Fibroblast of lung (primary cell): ENCODE data around the gene ATP6V0C. TPM values are rescaled to one million over a fixed set of nuclear protein-coding genes. Genes with fewer than 3 reads are reported as not detected.
A peak's percentile ranks its signal among the peaks of the same experiment; 100 is the strongest.
"Not testable (repeated sequence)": the region's sequence is repeated elsewhere in the genome, so short reads cannot be mapped to it uniquely, and the experiment has no call there.

ENCODE experiments used
- DNase-seq, 2 donors: peaks; one replicate each; pipeline versions ENCODE4 v3.0.0 to v3.0.0-alpha.2; 2010; ENCODE audit warnings: low read depth in 2 of 2
- H2AFZ ChIP-seq: 2 replicates; pipeline ENCODE4 v1.5.1; 2012; ENCODE audit warnings: low read length, control low read depth, inconsistent platforms
- H3K27ac ChIP-seq: 2 replicates; pipeline ENCODE4 v1.5.1; 2011; ENCODE audit warnings: low read length, control low read depth; ENCODE audit not compliant: insufficient read depth
- H3K27me3 ChIP-seq: 2 replicates; pipeline ENCODE4 v1.5.1; 2011; ENCODE audit warnings: mild to moderate bottlenecking, low read length; ENCODE audit not compliant: control insufficient read depth, insufficient read depth
- H3K36me3 ChIP-seq: 2 replicates; pipeline ENCODE4 v1.5.1; 2011; ENCODE audit warnings: low read length; ENCODE audit not compliant: control insufficient read depth, insufficient read depth
- H3K4me1 ChIP-seq: 2 replicates; pipeline ENCODE4 v1.5.1; 2011; ENCODE audit warnings: low read length; ENCODE audit not compliant: control insufficient read depth, insufficient read depth; ENCODE audit errors: extremely low read depth
- H3K4me2 ChIP-seq: 2 replicates; pipeline ENCODE4 v1.5.1; 2011; ENCODE audit warnings: low read length, control low read depth; ENCODE audit not compliant: insufficient read depth; ENCODE audit errors: extremely low read depth
- H3K4me3 ChIP-seq, 4 experiments: fragments of 200-600 bp in 1 of 4; sonication (generic) in 1 of 4; replicated peaks in 1 of 4; 2 replicates each; pipeline ENCODE4 v1.5.1; 2011 to 2016; ENCODE audit warnings: low read length in 4 of 4, low read depth in 3 of 4, mild to moderate bottlenecking in 3 of 4, control low read depth in 2 of 4, inconsistent platforms in 1 of 4, mixed read lengths in 1 of 4; ENCODE audit not compliant: insufficient read depth in 1 of 4; ENCODE audit errors: control extremely low read depth in 1 of 4
- H3K79me2 ChIP-seq: 2 replicates; pipeline ENCODE4 v1.5.1; 2012; ENCODE audit warnings: mild to moderate bottlenecking, low read length, inconsistent platforms; ENCODE audit not compliant: control insufficient read depth, insufficient read depth
- H3K9ac ChIP-seq: 2 replicates; pipeline ENCODE4 v1.5.1; 2011; ENCODE audit warnings: mild to moderate bottlenecking, low read length, control low read depth; ENCODE audit not compliant: insufficient read depth
- H3K9me3 ChIP-seq: 2 replicates; pipeline ENCODE4 v1.5.1; 2012; ENCODE audit warnings: low read depth, low read length; ENCODE audit not compliant: control insufficient read depth, insufficient read depth
- H4K20me1 ChIP-seq: 2 replicates; pipeline ENCODE4 v1.5.1; 2011; ENCODE audit warnings: low read length; ENCODE audit not compliant: control insufficient read depth, insufficient read depth; ENCODE audit errors: extremely low read depth
- CTCF ChIP-seq, 2 donors: IDR thresholded peaks in 1 of 2; conservative IDR thresholded peaks in 1 of 2; 1 replicate in 1 of 2; 2 replicates in 1 of 2; pipeline ENCODE4 v1.5.1; 2011 to 2012; ENCODE audit warnings: low read length in 2 of 2, control low read depth in 1 of 2, inconsistent platforms in 1 of 2, low read depth in 1 of 2, mild to moderate bottlenecking in 1 of 2
- EZH2 ChIP-seq: IDR thresholded peaks from 2 replicates; pipeline ENCODE4 v1.5.1; 2012; ENCODE audit warnings: low read length, control low read depth, mild to moderate bottlenecking; ENCODE audit errors: missing control alignments
- polyA plus RNA-seq, 2 donors: library from polyadenylated mRNA; depleted of rRNA in 1 of 2; stranded (reverse) in 1 of 2; unstranded in 1 of 2; fragments of >200 nt; gene quantifications; 2 replicates each; pipeline ENCODE4 v1.2.1, GENCODE V29; 2011 to 2012; ENCODE audit warnings: missing spikeins in 1 of 2
- total RNA-seq: library from RNA; depleted of rRNA; stranded (reverse); fragments of >200 nt; gene quantifications from 2 replicates; pipeline ENCODE4 v1.2.1, GENCODE V29; 2014

The ATP6V0C gene
- total and polyA plus RNA-seq, 2 donors (not counting 1 experiment from before 2014, with no cell fraction given): 11.2 to 43.0 TPM

- peak within 1 kb of the TSS; percentile 86 for H3K27ac ChIP-seq
- H4K20me1 ChIP-seq: no peaks in the 10 kb centered on the region
- H3K4me1 ChIP-seq: peaks cover 27% of the 10 kb centered on the region
- H3K79me2 ChIP-seq: peaks cover 33% of the 10 kb centered on the region
- H3K36me3 ChIP-seq: no peaks in the 10 kb centered on the region
- DNase-seq: peak; percentile 93
- H3K27me3 ChIP-seq: no peaks in the 10 kb centered on the region
- peak within 1 kb of the TSS; percentile 76 for H2AFZ ChIP-seq
- peak within 1 kb of the TSS; percentile 68 to 72 (median 70) for H3K4me3 ChIP-seq
- TF ChIP-seq CTCF (conservative IDR thresholded peaks at IDR 0.05 in 1 of 2, IDR thresholded peaks at IDR 0.05 in 1 of 2; ENCODE audit: low read depth in 1 of 2, low read length in 2 of 2) (no peak), EZH2 (no peak)
- peak within 1 kb of the TSS; percentile 81 for H3K9ac ChIP-seq
- H3K4me2 ChIP-seq: peak within 1 kb of the TSS; percentile 82
- no peaks in the 10 kb centered on the region for H3K9me3 ChIP-seq
Measured at GRCh38 chr16:2537451-2538379, 24.0 kb downstream of the ATP6V0C start, which contains the start of gene PDPK1. TSS of gene PDPK1 (plus strand) at chr16:2538021. CDS start at chr16:2538113, 92 bp downstream.

GRCh38 chr16:2539192-2539844 lies 25.6 kb downstream of the ATP6V0C start:
- Histone ChIP-seq H3K4me3 (peak overlapping the region in 2 of 4 experiments; percentile 48 to 62), H3K4me1 (peaks cover 24% of the 10 kb centered on the region), H3K27ac (peak overlapping the region; percentile 52), H3K79me2 (peaks cover 40% of the 10 kb centered on the region), H3K4me2 (peak overlapping the region; percentile 48)
- not testable (repeated sequence) for H3K9ac ChIP-seq, H4K20me1 ChIP-seq, DNase-seq, H3K9me3 ChIP-seq, H3K36me3 ChIP-seq, H2AFZ ChIP-seq, H3K27me3 ChIP-seq

GRCh38 chr16:2539845-2540458 lies 26.2 kb downstream of the ATP6V0C start:
- H3K4me2 ChIP-seq: peak overlapping the region; percentile 25
- H3K4me1 ChIP-seq: peaks cover 24% of the 10 kb centered on the region
- not testable (repeated sequence) for H3K27me3 ChIP-seq, H3K4me3 ChIP-seq, H3K9me3 ChIP-seq, H3K9ac ChIP-seq, H4K20me1 ChIP-seq, H3K36me3 ChIP-seq, H2AFZ ChIP-seq, DNase-seq
- H3K79me2 ChIP-seq: peaks cover 42% of the 10 kb centered on the region
- TF ChIP-seq CTCF (conservative IDR thresholded peaks at IDR 0.05 in 1 of 2, IDR thresholded peaks at IDR 0.05 in 1 of 2; ENCODE audit: low read depth in 1 of 2, low read length in 2 of 2): peak; percentile 21 to 42
- H3K27ac ChIP-seq: peak overlapping the region; percentile 52

- not testable (repeated sequence) for H3K27me3 ChIP-seq, H3K4me2 ChIP-seq, H3K36me3 ChIP-seq, H2AFZ ChIP-seq, H4K20me1 ChIP-seq, H3K27ac ChIP-seq, H3K9ac ChIP-seq, DNase-seq, H3K4me3 ChIP-seq, H3K9me3 ChIP-seq
- Histone ChIP-seq H3K4me1 (peaks cover 23% of the 10 kb centered on the region), H3K79me2 (peaks cover 51% of the 10 kb centered on the region)
Measured at GRCh38 chr16:2540912-2541311, 27.2 kb downstream of the ATP6V0C start.

- H3K4me3 ChIP-seq, H2AFZ ChIP-seq, H3K9me3 ChIP-seq, DNase-seq, H3K9ac ChIP-seq, H3K36me3 ChIP-seq, H3K27me3 ChIP-seq, H3K4me2 ChIP-seq, H3K27ac ChIP-seq, H4K20me1 ChIP-seq: not testable (repeated sequence)
- peaks cover 18% of the 10 kb centered on the region for H3K4me1 ChIP-seq
- peaks cover 56% of the 10 kb centered on the region for H3K79me2 ChIP-seq
Measured at GRCh38 chr16:2541409-2541808, 27.7 kb downstream of the ATP6V0C start.
